Liver (tissue), 9 donors: Measurements from ENCODE around the gene SYCP2. TPM values are rescaled to one million over a fixed set of nuclear protein-coding genes. Genes with fewer than 3 reads are reported as not detected.
A peak's percentile ranks its signal among the peaks of the same experiment; 100 is the strongest.

Experiments used
- DNase-seq: peaks from one replicate; pipeline ENCODE4 v3.0.0-alpha.2; 2017; ENCODE audit warnings: low spot score
- H3K27ac ChIP-seq, 2 donors: one replicate each; pipeline ENCODE4 v1.7.0; 2013; ENCODE audit warnings: inconsistent platforms in 2 of 2, low read length in 2 of 2, control low read depth in 1 of 2, low read depth in 1 of 2, mild to moderate bottlenecking in 1 of 2
- H3K27me3 ChIP-seq, 4 donors: one replicate each; pipeline versions ENCODE4 v1.6.1 to v1.7.0; 2013; ENCODE audit warnings: low read length in 3 of 4, inconsistent platforms in 1 of 4, mild to moderate bottlenecking in 1 of 4, moderate library complexity in 1 of 4; ENCODE audit not compliant: control insufficient read depth in 4 of 4, insufficient read depth in 4 of 4
- H3K36me3 ChIP-seq, 4 donors: one replicate each; pipeline versions ENCODE4 v1.6.1 to v1.7.0; 2013; ENCODE audit warnings: low read length in 3 of 4, mild to moderate bottlenecking in 3 of 4, low read depth in 1 of 4, moderate library complexity in 1 of 4; ENCODE audit not compliant: control insufficient read depth in 4 of 4, insufficient read depth in 3 of 4
- H3K4me1 ChIP-seq, 4 donors: one replicate each; pipeline versions ENCODE4 v1.6.1 to v1.7.0; 2013; ENCODE audit warnings: low read length in 3 of 4, mild to moderate bottlenecking in 3 of 4, moderate library complexity in 1 of 4; ENCODE audit not compliant: control insufficient read depth in 4 of 4, insufficient read depth in 4 of 4
- H3K4me3 ChIP-seq, 3 donors: one replicate each; pipeline versions ENCODE4 v1.6.1 to v1.7.0; 2013; ENCODE audit warnings: low read length in 3 of 3, control low read depth in 1 of 3, low read depth in 1 of 3, mild to moderate bottlenecking in 1 of 3
- H3K9ac ChIP-seq, 2 donors: one replicate each; pipeline ENCODE4 v1.7.0; 2013; ENCODE audit warnings: low read length in 2 of 2, mild to moderate bottlenecking in 2 of 2, moderate library complexity in 2 of 2, control low read depth in 1 of 2, low read depth in 1 of 2
- H3K9me3 ChIP-seq, 4 donors: one replicate each; pipeline versions ENCODE4 v1.6.1 to v1.7.0; 2013; ENCODE audit warnings: low read length in 3 of 4; ENCODE audit not compliant: control insufficient read depth in 4 of 4
- EGR1 ChIP-seq, 2 donors: IDR thresholded peaks; 2 replicates each; pipeline ENCODE4 v1.6.1; 2016 to 2018; ENCODE audit warnings: antibody characterized with exemption in 2 of 2, low read depth in 2 of 2
- FOXA1 ChIP-seq: IDR thresholded peaks from 2 replicates; pipeline ENCODE4 v1.6.1; 2016; ENCODE audit warnings: antibody characterized with exemption
- FOXA2 ChIP-seq: IDR thresholded peaks from 2 replicates; pipeline ENCODE4 v1.6.1; 2016; ENCODE audit warnings: antibody characterized with exemption
- GABPA ChIP-seq, 2 donors: IDR thresholded peaks in 1 of 2; conservative IDR thresholded peaks in 1 of 2; 2 replicates each; pipeline ENCODE4 v1.6.1; 2016; ENCODE audit warnings: antibody characterized with exemption in 2 of 2, mild to moderate bottlenecking in 1 of 2, moderate library complexity in 1 of 2
- HNF4A ChIP-seq, 2 donors: conservative IDR thresholded peaks; 2 replicates each; pipeline ENCODE4 v1.6.1; 2016; ENCODE audit warnings: antibody characterized with exemption in 2 of 2, mild to moderate bottlenecking in 2 of 2
- HNF4G ChIP-seq: IDR thresholded peaks from 2 replicates; pipeline ENCODE4 v1.6.1; 2016; ENCODE audit warnings: antibody characterized with exemption
- JUND ChIP-seq, 2 donors: IDR thresholded peaks; 2 replicates each; pipeline ENCODE4 v1.6.1; 2016; ENCODE audit warnings: antibody characterized with exemption in 2 of 2
- NR2F2 ChIP-seq: IDR thresholded peaks from 2 replicates; pipeline ENCODE4 v1.6.1; 2016; ENCODE audit warnings: antibody characterized with exemption
- RAD21 ChIP-seq, 2 donors: IDR thresholded peaks; 2 replicates each; pipeline ENCODE4 v1.6.1; 2016; ENCODE audit warnings: antibody characterized with exemption in 2 of 2, mild to moderate bottlenecking in 2 of 2
- RXRA ChIP-seq, 2 donors: IDR thresholded peaks; 2 replicates each; pipeline ENCODE4 v1.6.1; 2017 to 2018; ENCODE audit warnings: antibody characterized with exemption in 2 of 2, mild to moderate bottlenecking in 1 of 2
- SP1 ChIP-seq: IDR thresholded peaks from 2 replicates; pipeline ENCODE4 v1.6.1; 2018; ENCODE audit warnings: antibody characterized with exemption, mild to moderate bottlenecking
- TAF1 ChIP-seq: conservative IDR thresholded peaks from 2 replicates; pipeline ENCODE4 v1.6.1; 2016; ENCODE audit warnings: antibody characterized with exemption, mild to moderate bottlenecking
- YY1 ChIP-seq: IDR thresholded peaks from 2 replicates; pipeline ENCODE4 v1.6.1; 2016; ENCODE audit warnings: antibody characterized with exemption, mild to moderate bottlenecking
- WGBS: extraction: QIAGEN DNeasy Blood & Tissue Kit; methylation state at CpG from one replicate; pipeline ENCODE4 v1.1.7; 2013; 5-methylcytosine and 5-hydroxymethylcytosine counted together
- polyA plus RNA-seq, 2 donors: library from polyadenylated mRNA; stranded (reverse) in 1 of 2; unstranded in 1 of 2; fragments of 200-250 nt in 1 of 2; fragments of >200 nt in 1 of 2; fragmentation: Nextera tagmentation in 1 of 2; extraction: Ambion mirVana in 1 of 2; gene quantifications; one replicate each; pipeline versions ENCODE4 v1.2.1 to v1.2.3, GENCODE V29; 2013 to 2015
- total RNA-seq, 2 donors: library from RNA; depleted of rRNA; stranded (reverse); fragments of >200 nt; gene quantifications; one replicate each; pipeline ENCODE4 v1.2.3, GENCODE V29; 2014
- TF ChIP-seq, protein P1 (sequence below): IDR thresholded peaks from 2 replicates; pipeline ENCODE4 v1.6.1; 2016; ENCODE audit warnings: antibody characterized with exemption, mild to moderate bottlenecking
- TF ChIP-seq, protein P2 (sequence below): fragments of 150-350 bp; IDR thresholded peaks from 2 replicates; pipeline ENCODE4 v1.5.1; 2017; ENCODE audit warnings: improper control_type of control experiment, low read depth, low read length; ENCODE audit not compliant: missing input control
- TF ChIP-seq, protein P3 (sequence below): IDR thresholded peaks from 2 replicates; pipeline ENCODE4 v1.6.1; 2016; ENCODE audit warnings: antibody characterized with exemption
- TF ChIP-seq, protein P4 (sequence below): IDR thresholded peaks from 2 replicates; pipeline ENCODE4 v1.6.1; 2016; ENCODE audit warnings: antibody characterized with exemption
- donor health status: healthy.
- donor health status: healthy.
- donor health status: healthy.
- donor health status: healthy.
- donor health status: healthy.

The SYCP2 gene
- total and polyA plus RNA-seq, 4 donors: 0.07 to 0.84 (median 0.38) TPM

DNA sequence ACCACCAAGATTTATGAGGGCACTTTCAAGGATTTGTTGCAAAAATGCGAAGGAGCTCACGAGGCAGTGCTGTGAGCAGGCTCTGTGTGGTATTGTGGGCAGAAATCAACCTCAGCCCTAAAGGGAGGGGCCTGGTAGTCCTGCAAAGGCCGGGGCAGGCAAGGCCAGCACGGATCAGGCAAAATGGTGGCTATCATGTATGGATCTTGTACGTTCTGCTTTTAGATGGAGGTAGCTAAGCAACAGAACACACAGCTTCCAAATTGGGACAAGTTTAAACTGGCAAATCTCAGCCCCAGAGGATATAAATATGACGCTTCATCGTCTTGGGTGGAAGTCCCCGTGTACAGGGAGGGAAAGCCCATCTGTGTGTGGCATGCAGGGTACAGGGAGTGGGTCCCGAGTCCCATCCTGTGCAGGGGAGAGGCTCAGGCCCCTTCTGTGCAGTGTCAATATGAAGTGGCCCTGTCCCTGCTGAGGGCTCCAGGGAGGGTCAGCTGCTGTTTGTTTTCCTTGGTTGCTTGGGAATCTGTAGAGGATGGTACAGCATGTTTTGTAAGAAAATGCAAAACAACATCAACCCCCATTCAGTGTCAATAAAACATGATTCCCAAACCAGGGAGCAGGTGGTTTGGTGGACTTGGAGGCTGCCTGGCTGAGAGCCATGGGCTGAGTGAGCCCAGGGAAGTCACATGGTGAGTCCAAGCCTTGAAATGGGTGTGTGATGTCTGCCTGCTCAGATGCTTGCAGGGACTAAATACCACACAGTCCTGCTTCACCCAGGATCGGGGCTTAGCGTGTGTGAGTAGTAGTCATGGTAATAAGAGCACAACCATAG lies 113.0 kb downstream of the SYCP2 start:
- Histone ChIP-seq H3K27ac (no peak overlapping the region), H3K9me3 (no peaks in the 10 kb centered on the region), H3K4me3 (no peak overlapping the region), H3K27me3 (no peaks in the 10 kb centered on the region), H3K9ac (no peak overlapping the region), H3K36me3 (no peaks in the 10 kb centered on the region), H3K4me1 (no peaks in the 10 kb centered on the region)
- WGBS: 68% methylated on average over 11 of the region's 11 CpGs
- DNase-seq: peak; percentile 24
- TF ChIP-seq TAF1 (no peak), YY1 (no peak), EGR1 (IDR thresholded peaks at IDR 0.05; ENCODE audit: low read depth in 2 of 2) (no peak), GABPA (IDR thresholded peaks at IDR 0.05 in 1 of 2, conservative IDR thresholded peaks at IDR 0.05 in 1 of 2) (no peak), NR2F2 (no peak), FOXA1 (no peak), HNF4A (conservative IDR thresholded peaks at IDR 0.05) (no peak), SP1 (no peak), RAD21 (IDR thresholded peaks at IDR 0.05) (no peak), RXRA (IDR thresholded peaks at IDR 0.05) (no peak), FOXA2 (no peak), JUND (IDR thresholded peaks at IDR 0.05) (no peak), HNF4G (no peak)
- TF ChIP-seq, protein P1, sequence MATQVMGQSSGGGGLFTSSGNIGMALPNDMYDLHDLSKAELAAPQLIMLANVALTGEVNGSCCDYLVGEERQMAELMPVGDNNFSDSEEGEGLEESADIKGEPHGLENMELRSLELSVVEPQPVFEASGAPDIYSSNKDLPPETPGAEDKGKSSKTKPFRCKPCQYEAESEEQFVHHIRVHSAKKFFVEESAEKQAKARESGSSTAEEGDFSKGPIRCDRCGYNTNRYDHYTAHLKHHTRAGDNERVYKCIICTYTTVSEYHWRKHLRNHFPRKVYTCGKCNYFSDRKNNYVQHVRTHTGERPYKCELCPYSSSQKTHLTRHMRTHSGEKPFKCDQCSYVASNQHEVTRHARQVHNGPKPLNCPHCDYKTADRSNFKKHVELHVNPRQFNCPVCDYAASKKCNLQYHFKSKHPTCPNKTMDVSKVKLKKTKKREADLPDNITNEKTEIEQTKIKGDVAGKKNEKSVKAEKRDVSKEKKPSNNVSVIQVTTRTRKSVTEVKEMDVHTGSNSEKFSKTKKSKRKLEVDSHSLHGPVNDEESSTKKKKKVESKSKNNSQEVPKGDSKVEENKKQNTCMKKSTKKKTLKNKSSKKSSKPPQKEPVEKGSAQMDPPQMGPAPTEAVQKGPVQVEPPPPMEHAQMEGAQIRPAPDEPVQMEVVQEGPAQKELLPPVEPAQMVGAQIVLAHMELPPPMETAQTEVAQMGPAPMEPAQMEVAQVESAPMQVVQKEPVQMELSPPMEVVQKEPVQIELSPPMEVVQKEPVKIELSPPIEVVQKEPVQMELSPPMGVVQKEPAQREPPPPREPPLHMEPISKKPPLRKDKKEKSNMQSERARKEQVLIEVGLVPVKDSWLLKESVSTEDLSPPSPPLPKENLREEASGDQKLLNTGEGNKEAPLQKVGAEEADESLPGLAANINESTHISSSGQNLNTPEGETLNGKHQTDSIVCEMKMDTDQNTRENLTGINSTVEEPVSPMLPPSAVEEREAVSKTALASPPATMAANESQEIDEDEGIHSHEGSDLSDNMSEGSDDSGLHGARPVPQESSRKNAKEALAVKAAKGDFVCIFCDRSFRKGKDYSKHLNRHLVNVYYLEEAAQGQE: no peak
- TF ChIP-seq, protein P2, sequence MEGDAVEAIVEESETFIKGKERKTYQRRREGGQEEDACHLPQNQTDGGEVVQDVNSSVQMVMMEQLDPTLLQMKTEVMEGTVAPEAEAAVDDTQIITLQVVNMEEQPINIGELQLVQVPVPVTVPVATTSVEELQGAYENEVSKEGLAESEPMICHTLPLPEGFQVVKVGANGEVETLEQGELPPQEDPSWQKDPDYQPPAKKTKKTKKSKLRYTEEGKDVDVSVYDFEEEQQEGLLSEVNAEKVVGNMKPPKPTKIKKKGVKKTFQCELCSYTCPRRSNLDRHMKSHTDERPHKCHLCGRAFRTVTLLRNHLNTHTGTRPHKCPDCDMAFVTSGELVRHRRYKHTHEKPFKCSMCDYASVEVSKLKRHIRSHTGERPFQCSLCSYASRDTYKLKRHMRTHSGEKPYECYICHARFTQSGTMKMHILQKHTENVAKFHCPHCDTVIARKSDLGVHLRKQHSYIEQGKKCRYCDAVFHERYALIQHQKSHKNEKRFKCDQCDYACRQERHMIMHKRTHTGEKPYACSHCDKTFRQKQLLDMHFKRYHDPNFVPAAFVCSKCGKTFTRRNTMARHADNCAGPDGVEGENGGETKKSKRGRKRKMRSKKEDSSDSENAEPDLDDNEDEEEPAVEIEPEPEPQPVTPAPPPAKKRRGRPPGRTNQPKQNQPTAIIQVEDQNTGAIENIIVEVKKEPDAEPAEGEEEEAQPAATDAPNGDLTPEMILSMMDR: no peak
- TF ChIP-seq, protein P3, sequence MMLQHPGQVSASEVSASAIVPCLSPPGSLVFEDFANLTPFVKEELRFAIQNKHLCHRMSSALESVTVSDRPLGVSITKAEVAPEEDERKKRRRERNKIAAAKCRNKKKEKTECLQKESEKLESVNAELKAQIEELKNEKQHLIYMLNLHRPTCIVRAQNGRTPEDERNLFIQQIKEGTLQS: no peak
- TF ChIP-seq, protein P4, sequence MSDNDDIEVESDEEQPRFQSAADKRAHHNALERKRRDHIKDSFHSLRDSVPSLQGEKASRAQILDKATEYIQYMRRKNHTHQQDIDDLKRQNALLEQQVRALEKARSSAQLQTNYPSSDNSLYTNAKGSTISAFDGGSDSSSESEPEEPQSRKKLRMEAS: no peak
